GM19372 (cell line): ENCODE data around the gene NXPE3.
A peak's percentile ranks its signal among the peaks of the same experiment; 100 is the strongest.
"Not testable (repeated sequence)": the region's sequence is repeated elsewhere in the genome, so short reads cannot be mapped to it uniquely, and the experiment has no call there.

Experiments used
- ATAC-seq: cut with Tn5 transposase; IDR thresholded peaks from one replicate; pipeline ENCODE4 v1.9.1; 2021; ENCODE audit warnings: mild to moderate bottlenecking, low read depth, moderate library complexity; ENCODE audit not compliant: unreplicated experiment

Gene NXPE3

GRCh38 chr3:101779047-101779821 is at the start of gene NXPE3:
Gene NXPE3, plus strand, starts transcription at chr3:101779211. Its CDS starts 6,386 bp downstream, at chr3:101785597.
- peak; percentile 93 for ATAC-seq

GRCh38 chr3:101729586-101729985 is 49.4 kb upstream of the NXPE3 start:
- no peak for ATAC-seq

GRCh38 chr3:101730839-101731238 is 48.2 kb upstream of the NXPE3 start:
- ATAC-seq = no peak

GRCh38 chr3:101732240-101732641 is 46.8 kb upstream of the NXPE3 start:
- ATAC-seq = no peak

GRCh38 chr3:101735833-101736232 is 43.2 kb upstream of the NXPE3 start:
- no peak for ATAC-seq

GRCh38 chr3:101741914-101742313 is 37.1 kb upstream of the NXPE3 start:
- ATAC-seq = not testable (repeated sequence)

GRCh38 chr3:101744811-101745210 is 34.2 kb upstream of the NXPE3 start:
- ATAC-seq = no peak

GRCh38 chr3:101745934-101746333 is 33.1 kb upstream of the NXPE3 start:
- not testable (repeated sequence) for ATAC-seq

- not testable (repeated sequence) for ATAC-seq
Observed at GRCh38 chr3:101753386-101754113, 25.5 kb upstream of the NXPE3 start.

GRCh38 chr3:101758224-101758623 is 20.8 kb upstream of the NXPE3 start:
- ATAC-seq = no peak

GRCh38 chr3:101762041-101762646 is 16.9 kb upstream of the NXPE3 start:
- no peak for ATAC-seq

GRCh38 chr3:101777745-101778281 is 1.2 kb upstream of the NXPE3 start:
- not testable (repeated sequence) for ATAC-seq

- ATAC-seq = no peak
Observed at GRCh38 chr3:101778385-101779046, 495 bp upstream of the NXPE3 start.

- ATAC-seq = no peak
Observed at GRCh38 chr3:101779822-101780381, 891 bp downstream of the NXPE3 start.

GRCh38 chr3:101780661-101781060 is 1.6 kb downstream of the NXPE3 start:
- no peak for ATAC-seq

- ATAC-seq = no peak
Observed at GRCh38 chr3:101781166-101781565, 2.2 kb downstream of the NXPE3 start.

GRCh38 chr3:101784855-101785613 is 6.0 kb downstream of the NXPE3 start:
- ATAC-seq = no peak

- ATAC-seq = peak; percentile 98
Observed at GRCh38 chr3:101791778-101792177, 12.8 kb downstream of the NXPE3 start.

- no peak for ATAC-seq
Observed at GRCh38 chr3:101796077-101796680, 17.2 kb downstream of the NXPE3 start.
